SK-N-SH treated with all-trans-retinoic acid at 6 μM for 48 hours (cell line): ENCODE measurements around the gene TBC1D16.

Source experiments
- ATAC-seq: fragments of 200-7000 bp; cut with Tn5 transposase; 3 replicates; pipeline ENCODE4 v1.9.1; 2020; ENCODE audit warnings: mild to moderate bottlenecking, moderate library complexity
- ARNTL ChIP-seq: fragments of 450-650 bp; formaldehyde crosslinking; IDR thresholded peaks from 2 replicates; pipeline ENCODE4 v1.5.0; 2020; ENCODE audit warnings: low read depth, mild to moderate bottlenecking, moderate library complexity, borderline replicate concordance
- BACH2 ChIP-seq: fragments of 250-450 bp; sonication (Bioruptor Pico); IDR thresholded peaks from 2 replicates; pipeline ENCODE4 v1.9.0; 2021; ENCODE audit warnings: mild to moderate bottlenecking, borderline replicate concordance
- CSDC2 ChIP-seq: fragments of 250-450 bp; sonication (Bioruptor Pico); IDR thresholded peaks from 2 replicates; pipeline ENCODE4 v1.5.0; 2020; ENCODE audit warnings: mild to moderate bottlenecking, moderate library complexity
- ESRRG ChIP-seq: fragments of 250-450 bp; sonication (Bioruptor Pico); IDR thresholded peaks from 2 replicates; pipeline ENCODE4 v1.6.1; 2021; ENCODE audit warnings: mild to moderate bottlenecking
- GLIS3 ChIP-seq: fragments of 250-450 bp; sonication (Bioruptor Pico); IDR thresholded peaks from 2 replicates; pipeline ENCODE4 v1.5.0; 2020; ENCODE audit warnings: mild to moderate bottlenecking, moderate library complexity
- ISL1 ChIP-seq: fragments of 250-450 bp; sonication (Bioruptor Pico); IDR thresholded peaks from 2 replicates; pipeline ENCODE4 v2.1.2; 2022; ENCODE audit warnings: mild to moderate bottlenecking, moderate library complexity
- OSR1 ChIP-seq: fragments of 250-450 bp; sonication (Bioruptor Pico); IDR thresholded peaks from 2 replicates; pipeline ENCODE4 v1.8.0; 2022; ENCODE audit warnings: moderate library complexity, mild to moderate bottlenecking, inconsistent platforms
- PPARA ChIP-seq: fragments of 250-450 bp; sonication (Bioruptor Pico); IDR thresholded peaks from 2 replicates; pipeline ENCODE4 v1.5.0; 2020; ENCODE audit warnings: mild to moderate bottlenecking, borderline replicate concordance
- RARB ChIP-seq: fragments of 250-450 bp; sonication (Bioruptor Pico); IDR thresholded peaks from 2 replicates; pipeline ENCODE4 v1.8.0; 2021; ENCODE audit warnings: mild to moderate bottlenecking, moderate library complexity
- SNAI2 ChIP-seq: fragments of 250-450 bp; sonication (Bioruptor Pico); IDR thresholded peaks from 2 replicates; pipeline ENCODE4 v1.5.0; 2020; ENCODE audit warnings: mild to moderate bottlenecking, moderate library complexity
- TOX ChIP-seq: fragments of 250-450 bp; sonication (Bioruptor Pico); IDR thresholded peaks from 2 replicates; pipeline ENCODE4 v1.8.0; 2021; ENCODE audit warnings: mild to moderate bottlenecking, moderate library complexity, borderline replicate concordance
- ZC3H10 ChIP-seq: fragments of 250-450 bp; sonication (Bioruptor Pico); IDR thresholded peaks from 2 replicates; pipeline ENCODE4 v1.5.1; 2021; ENCODE audit warnings: mild to moderate bottlenecking, moderate library complexity
- ZFP3 ChIP-seq: fragments of 250-450 bp; sonication (Bioruptor Pico); IDR thresholded peaks from 2 replicates; pipeline ENCODE4 v1.5.0; 2020; ENCODE audit warnings: mild to moderate bottlenecking, moderate library complexity
- ZFP30 ChIP-seq: fragments of 450-650 bp; formaldehyde crosslinking; IDR thresholded peaks from 2 replicates; pipeline ENCODE4 v1.5.0; 2022; ENCODE audit warnings: mild to moderate bottlenecking, moderate library complexity
- ZNF565 ChIP-seq: fragments of 450-650 bp; formaldehyde crosslinking; conservative IDR thresholded peaks from 2 replicates; pipeline ENCODE4 v1.5.0; 2020; ENCODE audit warnings: low read depth, mild to moderate bottlenecking, moderate library complexity
- ZNF70 ChIP-seq: fragments of 450-650 bp; formaldehyde crosslinking; IDR thresholded peaks from 2 replicates; pipeline ENCODE4 v1.5.0; 2020; ENCODE audit warnings: mild to moderate bottlenecking, moderate library complexity
- ZNF8 ChIP-seq: fragments of 450-650 bp; formaldehyde crosslinking; IDR thresholded peaks from 2 replicates; pipeline ENCODE4 v1.5.0; 2020; ENCODE audit warnings: mild to moderate bottlenecking, moderate library complexity
- TF ChIP-seq, protein P1 (sequence below): fragments of 250-450 bp; sonication (Bioruptor Pico); IDR thresholded peaks from 2 replicates; pipeline ENCODE4 v1.8.0; 2021; ENCODE audit warnings: low read depth, mild to moderate bottlenecking, moderate library complexity, borderline replicate concordance
- TF ChIP-seq, protein P2 (sequence below): fragments of 250-450 bp; sonication (Bioruptor Pico); IDR thresholded peaks from 2 replicates; pipeline ENCODE4 v1.5.1; 2020; ENCODE audit warnings: low read depth, mild to moderate bottlenecking, moderate library complexity
- TF ChIP-seq, protein P3 (sequence below): fragments of 250-450 bp; sonication (Bioruptor Pico); IDR thresholded peaks from 2 replicates; pipeline ENCODE4 v1.8.0; 2020; ENCODE audit warnings: mild to moderate bottlenecking, moderate library complexity, borderline replicate concordance
- TF ChIP-seq, protein P4 (sequence below): fragments of 250-450 bp; sonication (Bioruptor Pico); IDR thresholded peaks from 2 replicates; pipeline ENCODE4 v1.5.0; 2020; ENCODE audit warnings: mild to moderate bottlenecking, moderate library complexity

The TBC1D16 gene

DNA sequence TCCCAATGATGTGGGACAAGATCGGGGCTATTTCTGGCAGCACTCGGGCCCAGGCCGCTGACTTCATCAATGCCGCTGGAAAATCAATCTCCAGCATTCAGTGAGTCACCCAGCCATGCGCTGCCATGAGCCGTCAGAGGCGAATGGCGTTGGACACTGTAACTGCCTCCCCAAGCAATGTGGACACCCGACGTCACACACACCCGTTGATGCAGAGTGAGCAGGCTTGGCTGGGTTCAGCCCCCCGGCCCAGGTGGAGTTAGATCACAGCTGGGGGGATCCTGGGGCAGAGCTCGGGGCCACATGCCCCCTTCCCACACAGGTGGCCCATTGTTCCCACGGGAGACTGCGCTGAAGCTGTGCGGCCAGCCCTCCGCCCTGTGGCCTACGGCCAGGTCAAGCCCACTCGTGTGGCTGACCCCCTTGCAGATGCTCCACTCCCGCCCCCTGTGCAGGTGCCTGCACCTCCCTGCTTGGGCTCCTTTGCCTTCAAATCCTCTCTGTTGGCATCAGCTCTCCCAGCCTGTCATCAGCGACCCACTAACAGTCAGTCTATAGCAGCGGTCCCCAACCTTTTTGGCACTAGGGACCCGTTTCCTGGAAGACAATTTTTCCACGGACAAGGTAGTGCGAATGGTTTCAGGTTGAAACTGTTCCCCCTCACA is 89.9 kb downstream of the TBC1D16 start:
- ATAC-seq = no peak
- TF ChIP-seq ESRRG (CRISPR knock-in tag) (no peak), RARB (CRISPR knock-in tag) (no peak), ARNTL (CRISPR knock-in tag) (no peak), ZFP3 (CRISPR knock-in tag) (no peak), ISL1 (CRISPR knock-in tag) (no peak)
- TF ChIP-seq, protein P1, sequence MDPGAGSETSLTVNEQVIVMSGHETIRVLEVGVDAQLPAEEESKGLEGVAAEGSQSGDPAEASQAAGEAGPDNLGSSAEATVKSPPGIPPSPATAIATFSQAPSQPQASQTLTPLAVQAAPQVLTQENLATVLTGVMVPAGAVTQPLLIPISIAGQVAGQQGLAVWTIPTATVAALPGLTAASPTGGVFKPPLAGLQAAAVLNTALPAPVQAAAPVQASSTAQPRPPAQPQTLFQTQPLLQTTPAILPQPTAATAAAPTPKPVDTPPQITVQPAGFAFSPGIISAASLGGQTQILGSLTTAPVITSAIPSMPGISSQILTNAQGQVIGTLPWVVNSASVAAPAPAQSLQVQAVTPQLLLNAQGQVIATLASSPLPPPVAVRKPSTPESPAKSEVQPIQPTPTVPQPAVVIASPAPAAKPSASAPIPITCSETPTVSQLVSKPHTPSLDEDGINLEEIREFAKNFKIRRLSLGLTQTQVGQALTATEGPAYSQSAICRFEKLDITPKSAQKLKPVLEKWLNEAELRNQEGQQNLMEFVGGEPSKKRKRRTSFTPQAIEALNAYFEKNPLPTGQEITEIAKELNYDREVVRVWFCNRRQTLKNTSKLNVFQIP = no peak
- TF ChIP-seq, protein P2, sequence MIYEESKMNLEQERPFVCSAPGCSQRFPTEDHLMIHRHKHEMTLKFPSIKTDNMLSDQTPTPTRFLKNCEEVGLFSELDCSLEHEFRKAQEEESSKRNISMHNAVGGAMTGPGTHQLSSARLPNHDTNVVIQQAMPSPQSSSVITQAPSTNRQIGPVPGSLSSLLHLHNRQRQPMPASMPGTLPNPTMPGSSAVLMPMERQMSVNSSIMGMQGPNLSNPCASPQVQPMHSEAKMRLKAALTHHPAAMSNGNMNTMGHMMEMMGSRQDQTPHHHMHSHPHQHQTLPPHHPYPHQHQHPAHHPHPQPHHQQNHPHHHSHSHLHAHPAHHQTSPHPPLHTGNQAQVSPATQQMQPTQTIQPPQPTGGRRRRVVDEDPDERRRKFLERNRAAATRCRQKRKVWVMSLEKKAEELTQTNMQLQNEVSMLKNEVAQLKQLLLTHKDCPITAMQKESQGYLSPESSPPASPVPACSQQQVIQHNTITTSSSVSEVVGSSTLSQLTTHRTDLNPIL = no peak
- TF ChIP-seq, protein P3, sequence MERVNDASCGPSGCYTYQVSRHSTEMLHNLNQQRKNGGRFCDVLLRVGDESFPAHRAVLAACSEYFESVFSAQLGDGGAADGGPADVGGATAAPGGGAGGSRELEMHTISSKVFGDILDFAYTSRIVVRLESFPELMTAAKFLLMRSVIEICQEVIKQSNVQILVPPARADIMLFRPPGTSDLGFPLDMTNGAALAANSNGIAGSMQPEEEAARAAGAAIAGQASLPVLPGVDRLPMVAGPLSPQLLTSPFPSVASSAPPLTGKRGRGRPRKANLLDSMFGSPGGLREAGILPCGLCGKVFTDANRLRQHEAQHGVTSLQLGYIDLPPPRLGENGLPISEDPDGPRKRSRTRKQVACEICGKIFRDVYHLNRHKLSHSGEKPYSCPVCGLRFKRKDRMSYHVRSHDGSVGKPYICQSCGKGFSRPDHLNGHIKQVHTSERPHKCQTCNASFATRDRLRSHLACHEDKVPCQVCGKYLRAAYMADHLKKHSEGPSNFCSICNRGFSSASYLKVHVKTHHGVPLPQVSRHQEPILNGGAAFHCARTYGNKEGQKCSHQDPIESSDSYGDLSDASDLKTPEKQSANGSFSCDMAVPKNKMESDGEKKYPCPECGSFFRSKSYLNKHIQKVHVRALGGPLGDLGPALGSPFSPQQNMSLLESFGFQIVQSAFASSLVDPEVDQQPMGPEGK = no peak

DNA sequence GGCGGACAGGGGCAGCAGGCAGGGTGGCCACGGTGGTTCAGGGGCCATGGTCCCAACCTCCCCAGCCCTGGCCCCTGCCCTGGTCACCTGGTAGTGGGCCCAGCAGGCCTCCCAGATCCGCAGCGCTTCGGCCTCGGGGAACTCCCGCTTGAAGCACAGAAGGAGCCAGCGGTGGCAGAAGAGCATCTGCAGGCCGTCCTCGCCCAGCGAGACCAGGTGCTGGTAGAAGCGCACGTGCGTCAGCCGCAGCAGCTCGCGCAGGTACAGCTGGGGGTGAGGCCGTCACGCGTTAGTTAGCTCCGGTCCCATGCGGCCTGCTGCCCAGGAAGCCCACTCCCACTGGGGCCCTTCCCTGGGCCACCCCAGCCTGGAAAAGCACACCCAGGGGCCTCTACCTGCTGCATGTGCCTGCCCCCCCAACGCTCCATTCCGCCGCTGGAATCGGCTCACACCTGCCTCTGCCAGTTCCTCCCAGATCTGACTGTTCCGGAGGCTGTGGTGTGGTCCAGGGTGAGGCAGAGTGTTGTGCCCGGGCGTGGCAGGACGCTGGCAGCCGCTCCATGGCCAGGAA is 90.8 kb downstream of the TBC1D16 start:
- ATAC-seq = no peak
- TF ChIP-seq, protein P1 = no peak
- TF ChIP-seq, protein P4, sequence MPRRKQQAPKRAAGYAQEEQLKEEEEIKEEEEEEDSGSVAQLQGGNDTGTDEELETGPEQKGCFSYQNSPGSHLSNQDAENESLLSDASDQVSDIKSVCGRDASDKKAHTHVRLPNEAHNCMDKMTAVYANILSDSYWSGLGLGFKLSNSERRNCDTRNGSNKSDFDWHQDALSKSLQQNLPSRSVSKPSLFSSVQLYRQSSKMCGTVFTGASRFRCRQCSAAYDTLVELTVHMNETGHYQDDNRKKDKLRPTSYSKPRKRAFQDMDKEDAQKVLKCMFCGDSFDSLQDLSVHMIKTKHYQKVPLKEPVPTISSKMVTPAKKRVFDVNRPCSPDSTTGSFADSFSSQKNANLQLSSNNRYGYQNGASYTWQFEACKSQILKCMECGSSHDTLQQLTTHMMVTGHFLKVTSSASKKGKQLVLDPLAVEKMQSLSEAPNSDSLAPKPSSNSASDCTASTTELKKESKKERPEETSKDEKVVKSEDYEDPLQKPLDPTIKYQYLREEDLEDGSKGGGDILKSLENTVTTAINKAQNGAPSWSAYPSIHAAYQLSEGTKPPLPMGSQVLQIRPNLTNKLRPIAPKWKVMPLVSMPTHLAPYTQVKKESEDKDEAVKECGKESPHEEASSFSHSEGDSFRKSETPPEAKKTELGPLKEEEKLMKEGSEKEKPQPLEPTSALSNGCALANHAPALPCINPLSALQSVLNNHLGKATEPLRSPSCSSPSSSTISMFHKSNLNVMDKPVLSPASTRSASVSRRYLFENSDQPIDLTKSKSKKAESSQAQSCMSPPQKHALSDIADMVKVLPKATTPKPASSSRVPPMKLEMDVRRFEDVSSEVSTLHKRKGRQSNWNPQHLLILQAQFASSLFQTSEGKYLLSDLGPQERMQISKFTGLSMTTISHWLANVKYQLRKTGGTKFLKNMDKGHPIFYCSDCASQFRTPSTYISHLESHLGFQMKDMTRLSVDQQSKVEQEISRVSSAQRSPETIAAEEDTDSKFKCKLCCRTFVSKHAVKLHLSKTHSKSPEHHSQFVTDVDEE (CRISPR knock-in tag) = no peak
- TF ChIP-seq ZNF565 (CRISPR knock-in tag) = no peak
- no peak for TF ChIP-seq ZNF8 (CRISPR knock-in tag)
- TF ChIP-seq, protein P2 = no peak
- no peak for TF ChIP-seq TOX (CRISPR knock-in tag)
- no peak for TF ChIP-seq BACH2 (CRISPR knock-in tag)
- no peak for TF ChIP-seq ZNF70 (CRISPR knock-in tag)
- TF ChIP-seq GLIS3 = no peak
- no peak for TF ChIP-seq ZFP3 (CRISPR knock-in tag)
- TF ChIP-seq, all 23 proteins: peak for 0

DNA sequence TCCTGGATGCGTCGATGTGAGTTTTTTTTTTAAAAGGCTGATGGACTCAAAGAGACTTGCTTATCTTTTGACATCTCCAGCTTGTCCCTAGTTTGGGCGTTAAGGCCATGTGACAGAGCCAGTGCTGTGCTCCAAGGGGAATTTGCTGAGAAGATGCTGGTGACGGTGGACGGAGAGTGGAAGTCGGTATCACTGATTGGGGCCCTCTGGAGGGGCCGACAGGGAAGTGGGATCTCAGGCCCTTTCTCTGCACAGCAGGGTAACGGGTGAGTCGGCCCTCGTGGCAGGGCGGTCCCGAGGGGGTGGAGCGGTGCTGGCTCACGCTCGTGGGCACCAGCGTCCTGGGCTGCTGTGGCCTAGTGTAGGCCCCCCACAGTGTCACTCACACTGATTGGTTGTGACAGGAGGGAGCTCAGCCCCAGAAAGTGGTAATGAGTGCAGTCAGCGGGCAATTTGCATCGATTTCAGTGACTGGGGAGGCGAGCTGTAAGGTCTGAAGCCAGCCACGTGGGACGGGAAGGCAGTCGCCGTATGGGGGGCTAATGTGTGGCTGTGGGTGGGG is 91.3 kb downstream of the TBC1D16 start:
- TF ChIP-seq ZFP30 = no peak
- TF ChIP-seq, protein P4 (CRISPR knock-in tag) = no peak
- no peak for TF ChIP-seq ARNTL (CRISPR knock-in tag)
- no peak for TF ChIP-seq OSR1 (CRISPR knock-in tag)
- no peak for TF ChIP-seq ZC3H10 (CRISPR knock-in tag)
- TF ChIP-seq, protein P1 = no peak
- no peak for TF ChIP-seq ZNF8 (CRISPR knock-in tag)
- no peak for TF ChIP-seq SNAI2 (CRISPR knock-in tag)
- no peak for TF ChIP-seq PPARA
- no peak for TF ChIP-seq BACH2 (CRISPR knock-in tag)
- no peak for TF ChIP-seq GLIS3
- TF ChIP-seq CSDC2 (CRISPR knock-in tag) = no peak
- no peak for ATAC-seq
